ENCODE measurements around the gene MISP3. TPM values are rescaled to one million over a fixed set of nuclear protein-coding genes. Genes with fewer than 3 reads are reported as not detected.

The MISP3 gene
- polyA plus RNA-seq, 1 donor from 2014 or later = 8.2 TPM

GRCh38 chr19:14027856-14028450 lies 44.6 kb upstream of the MISP3 start, which contains the start of gene RLN3:
Gene RLN3, plus strand, starts transcription at chr19:14028148. Its CDS starts 57 bp downstream, at chr19:14028205.
- H3F3A ChIP-seq (ENCODE audit: insufficient read depth, low read length, poor library complexity, severe bottlenecking) = no peaks in the 10 kb centered on the region
- peaks cover 19% of the 10 kb centered on the region for H3K27me3 ChIP-seq (ENCODE audit: insufficient read depth, low read depth, low read length)
- H3K4me2 ChIP-seq (ENCODE audit: low read length) = no peak within 1 kb of the TSS
- no peaks in the 10 kb centered on the region for H3K9me2 ChIP-seq (ENCODE audit: insufficient read depth, low read length)
- no peaks in the 10 kb centered on the region for H3K9me3 ChIP-seq (ENCODE audit: low read length)
- H3K9ac ChIP-seq (ENCODE audit: low read length) = no peak within 1 kb of the TSS
- no peak within 1 kb of the TSS for H3K27ac ChIP-seq (ENCODE audit: low read length)
- H3K4me3 ChIP-seq (ENCODE audit: low read length) = no peak within 1 kb of the TSS
- H2AFZ ChIP-seq (ENCODE audit: low read depth, low read length) = no peak within 1 kb of the TSS
- no peak for TF ChIP-seq REST (IDR thresholded peaks at IDR 0.05; ENCODE audit: borderline replicate concordance)
- no peak for TF ChIP-seq RAD21 (conservative IDR thresholded peaks at IDR 0.05)
- TF ChIP-seq MXI1 (conservative IDR thresholded peaks at IDR 0.05; ENCODE audit: poor library complexity, severe bottlenecking) = no peak
- TF ChIP-seq EZH2 (IDR thresholded peaks at IDR 0.05; ENCODE audit: borderline replicate concordance, insufficient read depth, low read length, poor library complexity, severe bottlenecking) = no peak
- TF ChIP-seq EP300 (conservative IDR thresholded peaks at IDR 0.05; ENCODE audit: poor library complexity, severe bottlenecking) = no peak
- TF ChIP-seq CTCF (IDR thresholded peaks at IDR 0.05; ENCODE audit: poor library complexity, severe bottlenecking) = no peak
- no peak for TF ChIP-seq SMC3 (conservative IDR thresholded peaks at IDR 0.05; ENCODE audit: poor library complexity)
- no peak for TF ChIP-seq POLR2AphosphoS5 (IDR thresholded peaks at IDR 0.05)
- TF ChIP-seq TAF1 (IDR thresholded peaks at IDR 0.05; ENCODE audit: low read depth) = no peak
- H4K20me1 ChIP-seq (ENCODE audit: insufficient read depth) = no peaks in the 10 kb centered on the region
- H3K79me2 ChIP-seq (replicated peaks; ENCODE audit: insufficient read depth, low read length) = no peaks in the 10 kb centered on the region
- no peaks in the 10 kb centered on the region for H3K36me3 ChIP-seq (ENCODE audit: insufficient read depth, low read length)

DNA sequence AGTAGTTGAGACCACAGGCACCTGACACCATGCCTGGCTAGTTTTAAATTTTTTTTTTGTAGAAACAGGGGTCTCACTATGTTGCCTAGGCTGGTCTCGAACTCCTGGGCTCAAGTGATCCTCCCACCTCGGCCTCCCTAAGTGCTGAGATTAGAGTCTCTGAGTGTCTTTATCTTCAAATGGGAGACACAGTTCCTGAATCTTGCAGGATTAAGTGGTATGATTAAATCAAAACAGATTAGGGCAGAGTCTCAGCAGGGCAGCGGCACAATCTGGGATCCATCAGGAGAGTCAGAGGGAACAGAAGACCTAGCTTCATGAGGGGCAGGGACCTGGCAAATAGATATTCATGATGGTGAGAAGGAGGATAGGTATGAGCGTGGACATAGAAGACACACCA lies 43.7 kb upstream of the MISP3 start:
- Histone ChIP-seq H3K9me3 (ENCODE audit: low read length) (no peaks in the 10 kb centered on the region), H4K20me1 (ENCODE audit: insufficient read depth) (no peaks in the 10 kb centered on the region), H3K27ac (ENCODE audit: low read length) (no peak overlapping the region), H3F3A (ENCODE audit: insufficient read depth, low read length, poor library complexity, severe bottlenecking) (no peaks in the 10 kb centered on the region), H3K27me3 (ENCODE audit: insufficient read depth, low read depth, low read length) (peaks cover 19% of the 10 kb centered on the region), H3K9me2 (ENCODE audit: insufficient read depth, low read length) (no peaks in the 10 kb centered on the region), H3K36me3 (ENCODE audit: insufficient read depth, low read length) (no peaks in the 10 kb centered on the region), H3K9ac (ENCODE audit: low read length) (no peak overlapping the region), H3K4me3 (ENCODE audit: low read length) (no peak overlapping the region), H3K79me2 (replicated peaks; ENCODE audit: insufficient read depth, low read length) (no peaks in the 10 kb centered on the region), H2AFZ (ENCODE audit: low read depth, low read length) (no peak overlapping the region), H3K4me2 (ENCODE audit: low read length) (no peak overlapping the region)
- TF ChIP-seq MXI1 (conservative IDR thresholded peaks at IDR 0.05; ENCODE audit: poor library complexity, severe bottlenecking) (no peak), TAF1 (IDR thresholded peaks at IDR 0.05; ENCODE audit: low read depth) (no peak), EZH2 (IDR thresholded peaks at IDR 0.05; ENCODE audit: borderline replicate concordance, insufficient read depth, low read length, poor library complexity, severe bottlenecking) (no peak), EP300 (conservative IDR thresholded peaks at IDR 0.05; ENCODE audit: poor library complexity, severe bottlenecking) (no peak), SMC3 (conservative IDR thresholded peaks at IDR 0.05; ENCODE audit: poor library complexity) (no peak), REST (IDR thresholded peaks at IDR 0.05; ENCODE audit: borderline replicate concordance) (no peak), POLR2AphosphoS5 (IDR thresholded peaks at IDR 0.05) (no peak), CTCF (IDR thresholded peaks at IDR 0.05; ENCODE audit: poor library complexity, severe bottlenecking) (no peak), RAD21 (conservative IDR thresholded peaks at IDR 0.05) (no peak)

Measured in neural cell (in vitro differentiated cells).